ENCODE results near the gene FYB1.

DNA sequence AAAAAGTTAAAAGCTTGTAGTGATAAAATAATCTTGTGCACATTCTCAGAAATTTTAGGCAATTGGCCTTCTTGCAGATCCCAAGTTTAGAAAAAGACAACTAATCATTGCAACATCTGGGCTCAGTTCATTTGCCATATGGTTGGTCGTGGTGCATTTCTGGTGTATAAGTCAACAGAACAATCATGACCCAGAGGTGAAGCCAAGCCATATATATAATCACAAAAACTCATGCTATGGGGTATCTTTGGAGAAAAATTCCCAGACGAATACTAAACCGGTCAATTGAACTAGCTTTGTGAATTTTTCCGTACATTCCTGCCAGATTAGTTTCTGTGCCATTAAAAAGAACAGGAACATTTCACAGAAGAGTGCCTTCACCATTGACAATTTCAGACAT, 50.3 kb downstream of the FYB1 start:
- TF ChIP-seq SPI1 (IDR thresholded peaks at IDR 0.05; ENCODE audit: borderline replicate concordance, low read depth) (no peak), POLR2AphosphoS5 (IDR thresholded peaks at IDR 0.05; ENCODE audit: low read depth) (no peak)
- TF ChIP-seq, protein P1, sequence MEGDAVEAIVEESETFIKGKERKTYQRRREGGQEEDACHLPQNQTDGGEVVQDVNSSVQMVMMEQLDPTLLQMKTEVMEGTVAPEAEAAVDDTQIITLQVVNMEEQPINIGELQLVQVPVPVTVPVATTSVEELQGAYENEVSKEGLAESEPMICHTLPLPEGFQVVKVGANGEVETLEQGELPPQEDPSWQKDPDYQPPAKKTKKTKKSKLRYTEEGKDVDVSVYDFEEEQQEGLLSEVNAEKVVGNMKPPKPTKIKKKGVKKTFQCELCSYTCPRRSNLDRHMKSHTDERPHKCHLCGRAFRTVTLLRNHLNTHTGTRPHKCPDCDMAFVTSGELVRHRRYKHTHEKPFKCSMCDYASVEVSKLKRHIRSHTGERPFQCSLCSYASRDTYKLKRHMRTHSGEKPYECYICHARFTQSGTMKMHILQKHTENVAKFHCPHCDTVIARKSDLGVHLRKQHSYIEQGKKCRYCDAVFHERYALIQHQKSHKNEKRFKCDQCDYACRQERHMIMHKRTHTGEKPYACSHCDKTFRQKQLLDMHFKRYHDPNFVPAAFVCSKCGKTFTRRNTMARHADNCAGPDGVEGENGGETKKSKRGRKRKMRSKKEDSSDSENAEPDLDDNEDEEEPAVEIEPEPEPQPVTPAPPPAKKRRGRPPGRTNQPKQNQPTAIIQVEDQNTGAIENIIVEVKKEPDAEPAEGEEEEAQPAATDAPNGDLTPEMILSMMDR (IDR thresholded peaks at IDR 0.05; ENCODE audit: insufficient read depth, low read length) = no peak
- TF ChIP-seq, protein P2, sequence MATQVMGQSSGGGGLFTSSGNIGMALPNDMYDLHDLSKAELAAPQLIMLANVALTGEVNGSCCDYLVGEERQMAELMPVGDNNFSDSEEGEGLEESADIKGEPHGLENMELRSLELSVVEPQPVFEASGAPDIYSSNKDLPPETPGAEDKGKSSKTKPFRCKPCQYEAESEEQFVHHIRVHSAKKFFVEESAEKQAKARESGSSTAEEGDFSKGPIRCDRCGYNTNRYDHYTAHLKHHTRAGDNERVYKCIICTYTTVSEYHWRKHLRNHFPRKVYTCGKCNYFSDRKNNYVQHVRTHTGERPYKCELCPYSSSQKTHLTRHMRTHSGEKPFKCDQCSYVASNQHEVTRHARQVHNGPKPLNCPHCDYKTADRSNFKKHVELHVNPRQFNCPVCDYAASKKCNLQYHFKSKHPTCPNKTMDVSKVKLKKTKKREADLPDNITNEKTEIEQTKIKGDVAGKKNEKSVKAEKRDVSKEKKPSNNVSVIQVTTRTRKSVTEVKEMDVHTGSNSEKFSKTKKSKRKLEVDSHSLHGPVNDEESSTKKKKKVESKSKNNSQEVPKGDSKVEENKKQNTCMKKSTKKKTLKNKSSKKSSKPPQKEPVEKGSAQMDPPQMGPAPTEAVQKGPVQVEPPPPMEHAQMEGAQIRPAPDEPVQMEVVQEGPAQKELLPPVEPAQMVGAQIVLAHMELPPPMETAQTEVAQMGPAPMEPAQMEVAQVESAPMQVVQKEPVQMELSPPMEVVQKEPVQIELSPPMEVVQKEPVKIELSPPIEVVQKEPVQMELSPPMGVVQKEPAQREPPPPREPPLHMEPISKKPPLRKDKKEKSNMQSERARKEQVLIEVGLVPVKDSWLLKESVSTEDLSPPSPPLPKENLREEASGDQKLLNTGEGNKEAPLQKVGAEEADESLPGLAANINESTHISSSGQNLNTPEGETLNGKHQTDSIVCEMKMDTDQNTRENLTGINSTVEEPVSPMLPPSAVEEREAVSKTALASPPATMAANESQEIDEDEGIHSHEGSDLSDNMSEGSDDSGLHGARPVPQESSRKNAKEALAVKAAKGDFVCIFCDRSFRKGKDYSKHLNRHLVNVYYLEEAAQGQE (IDR thresholded peaks at IDR 0.05; ENCODE audit: insufficient replicate concordance, low read depth) = no peak

Measured in HL-60 (cell line).